IMR-90 (cell line): ENCODE data around the gene WDR74. TPM values are rescaled to one million over a fixed set of nuclear protein-coding genes. Genes with fewer than 3 reads are reported as not detected.
A peak's percentile ranks its signal among the peaks of the same experiment; 100 is the strongest.

ENCODE experiments used
- ATAC-seq: fragments of 200-7000 bp; cut with Tn5 transposase; 2 replicates; pipeline ENCODE4 v1.9.1; 2020; ENCODE audit warnings: low read depth, mild to moderate bottlenecking, moderate library complexity
- BruUV-seq: library from RNA; stranded (reverse); fragments of 400-500 nt; replicated peaks from 2 replicates; lab custom pipeline; 2021; lab: Mats Ljungman, UMichigan
- CTCF ChIA-PET: fragments of 300-600 bp; formaldehyde crosslinking; extraction: SDS; loops from one replicate; lab custom pipeline; 2021; ENCODE audit warnings: antibody characterized with exemption; lab: Yijun Ruan, JAX
- POLR2A ChIA-PET: fragments of 300-600 bp; sonication (Branson Sonifier 250); formaldehyde crosslinking; loops from one replicate; lab custom pipeline; 2022; ENCODE audit warnings: antibody characterized with exemption; ENCODE audit not compliant: unreplicated experiment; lab: Charles Lee
- DNase-seq: peaks from one replicate; pipeline ENCODE4 v3.0.0; 2013
- H2AFZ ChIP-seq: replicated peaks from 2 replicates; pipeline ENCODE3; 2013; ENCODE audit warnings: low read length, mild to moderate bottlenecking; ENCODE audit not compliant: poor library complexity
- H2AK5ac ChIP-seq: 2 replicates; pipeline ENCODE4 v1.6.1; 2013; ENCODE audit warnings: low read depth, low read length, inconsistent platforms
- H2AK9ac ChIP-seq: replicated peaks from 2 replicates; pipeline ENCODE3; 2013; ENCODE audit warnings: mild to moderate bottlenecking, low read depth, low read length, moderate library complexity; ENCODE audit not compliant: poor library complexity
- H2BK120ac ChIP-seq: 2 replicates; pipeline ENCODE4 v1.6.1; 2013; ENCODE audit warnings: low read depth, low read length, inconsistent platforms
- H2BK15ac ChIP-seq: 3 replicates; pipeline ENCODE4 v1.6.1; 2013; ENCODE audit warnings: low read depth, low read length, inconsistent platforms
- H2BK20ac ChIP-seq: 2 replicates; pipeline ENCODE4 v1.6.1; 2013; ENCODE audit warnings: low read depth, mild to moderate bottlenecking, inconsistent platforms, low read length, moderate library complexity
- H2BK5ac ChIP-seq: 2 replicates; pipeline ENCODE4 v1.6.1; 2013; ENCODE audit warnings: mild to moderate bottlenecking, low read depth, low read length, inconsistent platforms; ENCODE audit not compliant: poor library complexity, severe bottlenecking
- H3K14ac ChIP-seq: replicated peaks from 2 replicates; pipeline ENCODE4 v1.6.1; 2013; ENCODE audit warnings: low read depth, low read length, inconsistent platforms
- H3K18ac ChIP-seq: 2 replicates; pipeline ENCODE4 v1.6.1; 2013; ENCODE audit warnings: low read depth, low read length, control low read depth
- H3K23ac ChIP-seq: 2 replicates; pipeline ENCODE4 v1.6.1; 2013; ENCODE audit warnings: low read depth, low read length, inconsistent platforms
- H3K27ac ChIP-seq: 2 replicates; pipeline ENCODE4 v1.5.1; 2013; ENCODE audit warnings: mild to moderate bottlenecking, control low read depth, low read length; ENCODE audit not compliant: insufficient read depth
- H3K27me3 ChIP-seq: 2 replicates; pipeline ENCODE4 v1.6.1; 2013; ENCODE audit warnings: low read length; ENCODE audit not compliant: control insufficient read depth, insufficient read depth
- H3K36me3 ChIP-seq: 2 replicates; pipeline ENCODE4 v1.6.1; 2013; ENCODE audit warnings: low read length, mixed read lengths; ENCODE audit not compliant: control insufficient read depth, insufficient read depth
- H3K4ac ChIP-seq: 2 replicates; pipeline ENCODE4 v1.6.1; 2013; ENCODE audit warnings: low read depth, low read length, inconsistent platforms
- H3K4me1 ChIP-seq: 2 replicates; pipeline ENCODE4 v1.6.1; 2013; ENCODE audit warnings: low read length, mixed read lengths; ENCODE audit not compliant: control insufficient read depth, insufficient read depth
- H3K4me2 ChIP-seq: 2 replicates; pipeline ENCODE4 v1.6.1; 2013; ENCODE audit warnings: low read depth, mild to moderate bottlenecking, control low read depth, low read length, moderate library complexity
- H3K4me3 ChIP-seq: 2 replicates; pipeline ENCODE4 v1.5.1; 2013; ENCODE audit warnings: low read depth, mild to moderate bottlenecking, control low read depth, low read length, moderate library complexity; ENCODE audit not compliant: insufficient read depth
- H3K56ac ChIP-seq: 2 replicates; pipeline ENCODE4 v1.6.1; 2013; ENCODE audit warnings: low read length, inconsistent platforms; ENCODE audit not compliant: insufficient read depth; ENCODE audit errors: extremely low read depth
- H3K79me1 ChIP-seq, 2 experiments: 2 replicates each; pipeline ENCODE4 v1.6.1; 2013; ENCODE audit warnings: low read length in 2 of 2, inconsistent platforms in 1 of 2, low read depth in 1 of 2
- H3K9ac ChIP-seq: 2 replicates; pipeline ENCODE4 v1.6.1; 2013; ENCODE audit warnings: low read depth, low read length, control low read depth
- H3K9me1 ChIP-seq: 2 replicates; pipeline ENCODE4 v1.6.1; 2013; ENCODE audit warnings: low read length, inconsistent platforms; ENCODE audit not compliant: insufficient read depth
- H3K9me3 ChIP-seq: 2 replicates; pipeline ENCODE4 v1.6.1; 2013; ENCODE audit warnings: low read length; ENCODE audit not compliant: control insufficient read depth, insufficient read depth
- H4K20me1 ChIP-seq: 2 replicates; pipeline ENCODE4 v1.6.1; 2013; ENCODE audit warnings: low read length, inconsistent platforms; ENCODE audit not compliant: insufficient read depth
- H4K5ac ChIP-seq: 2 replicates; pipeline ENCODE4 v1.6.1; 2013; ENCODE audit warnings: mild to moderate bottlenecking, low read depth, low read length, control low read depth
- H4K8ac ChIP-seq, 2 experiments: 2 replicates each; pipeline ENCODE4 v1.6.1; 2013; ENCODE audit warnings: low read depth in 2 of 2, low read length in 2 of 2, control low read depth in 1 of 2, inconsistent platforms in 1 of 2
- H4K91ac ChIP-seq: 2 replicates; pipeline ENCODE4 v1.6.1; 2013; ENCODE audit warnings: low read depth, low read length, inconsistent platforms; ENCODE audit not compliant: insufficient read depth
- BHLHE40 ChIP-seq: fragments of 150-350 bp; IDR thresholded peaks from 2 replicates; pipeline ENCODE4 v1.6.1; 2016; ENCODE audit warnings: mild to moderate bottlenecking, low read depth, low read length
- CEBPB ChIP-seq: IDR thresholded peaks from 2 replicates; pipeline ENCODE4 v1.6.1; 2012; ENCODE audit warnings: low read depth, low read length, improper control_type of control experiment
- CHD1 ChIP-seq: IDR thresholded peaks from 2 replicates; pipeline ENCODE4 v1.6.1; 2012; ENCODE audit warnings: low read depth, low read length, improper control_type of control experiment
- CTCF ChIP-seq: conservative IDR thresholded peaks from 2 replicates; pipeline ENCODE4 v1.5.1; 2012; ENCODE audit warnings: mild to moderate bottlenecking, low read depth, low read length, improper control_type of control experiment
- ELK1 ChIP-seq: fragments of 150-350 bp; IDR thresholded peaks from 2 replicates; pipeline ENCODE4 v1.6.1; 2016; ENCODE audit warnings: low read depth, mild to moderate bottlenecking, low read length, moderate library complexity, borderline replicate concordance
- FOS ChIP-seq: fragments of 150-350 bp; IDR thresholded peaks from 2 replicates; pipeline ENCODE4 v1.6.1; 2016; ENCODE audit warnings: low read depth, low read length
- MAFK ChIP-seq: IDR thresholded peaks from 2 replicates; pipeline ENCODE4 v1.6.1; 2012; ENCODE audit warnings: low read depth, low read length, improper control_type of control experiment
- MAZ ChIP-seq: IDR thresholded peaks from 2 replicates; pipeline ENCODE4 v1.6.1; 2012; ENCODE audit warnings: low read depth, mild to moderate bottlenecking, low read length, improper control_type of control experiment, moderate library complexity, borderline replicate concordance
- MXI1 ChIP-seq: IDR thresholded peaks from 2 replicates; pipeline ENCODE4 v1.6.1; 2012; ENCODE audit warnings: low read depth, mild to moderate bottlenecking, low read length, moderate library complexity, borderline replicate concordance
- NFE2L2 ChIP-seq: fragments of 150-350 bp; IDR thresholded peaks from 2 replicates; pipeline ENCODE4 v1.6.1; 2016; ENCODE audit warnings: low read depth, mild to moderate bottlenecking, low read length
- POLR2A ChIP-seq: IDR thresholded peaks from 2 replicates; pipeline ENCODE4 v1.6.1; 2012; ENCODE audit warnings: mild to moderate bottlenecking, low read depth, low read length
- RAD21 ChIP-seq: IDR thresholded peaks from 2 replicates; pipeline ENCODE4 v1.6.1; 2012; ENCODE audit warnings: low read length, improper control_type of control experiment
- RCOR1 ChIP-seq: IDR thresholded peaks from 2 replicates; pipeline ENCODE4 v1.6.1; 2012; ENCODE audit warnings: mild to moderate bottlenecking, low read length, improper control_type of control experiment; ENCODE audit not compliant: insufficient replicate concordance
- RFX5 ChIP-seq: IDR thresholded peaks from 2 replicates; pipeline ENCODE4 v1.8.0; 2012; ENCODE audit warnings: low read depth, mild to moderate bottlenecking, low read length, moderate library complexity
- SMC3 ChIP-seq: fragments of 150-350 bp; IDR thresholded peaks from 2 replicates; pipeline ENCODE4 v1.6.1; 2016; ENCODE audit warnings: low read depth, mild to moderate bottlenecking, antibody characterized with exemption, low read length, moderate library complexity
- USF2 ChIP-seq: fragments of 150-350 bp; IDR thresholded peaks from 2 replicates; pipeline ENCODE4 v1.6.1; 2017; ENCODE audit warnings: mild to moderate bottlenecking, antibody characterized with exemption, low read length, low read depth
- dilution Hi-C: fragments of 300-500 bp; cut with HindIII; formaldehyde crosslinking; loops from one replicate; pipeline ENCODE4 v1.14.3; 2018; ENCODE audit warnings: low sequenced_read_pairs; ENCODE audit not compliant: unreplicated experiment
- in situ Hi-C: fragments of 300-500 bp; cut with MboI; formaldehyde crosslinking; loops from 3 replicates; pipeline ENCODE4 v1.14.3; 2019; ENCODE audit warnings: low sequenced_read_pairs, inconsistent platforms, mixed read lengths
- intact Hi-C: fragments of 100-400 bp; cut with micrococcal nuclease; formaldehyde crosslinking; loops from 2 replicates; pipeline ENCODE4 v1.10.0; 2022
- polyA plus RNA-seq, 3 experiments: library from polyadenylated mRNA; depleted of rRNA; stranded (reverse); fragments of >200 nt; gene quantifications; 2 replicates each; pipeline ENCODE4 v1.2.3, GENCODE V29; 2012; ENCODE audit warnings: low replicate concordance in 1 of 3
- total RNA-seq: library from RNA; depleted of rRNA; stranded (reverse); fragments of >200 nt; gene quantifications from 2 replicates; pipeline ENCODE4 v1.2.3, GENCODE V29; 2012

The WDR74 gene
- total and polyA plus RNA-seq, 2 of the 4 experiments (the other 2 are of a cell fraction) = 38.4 to 44.3 TPM

GRCh38 chr11:62852523-62853188 lies 13.3 kb upstream of the WDR74 start:
- TF ChIP-seq RFX5 (no peak), USF2 (no peak), RCOR1 (no peak), MAFK (no peak), CHD1 (no peak), ELK1 (no peak), CEBPB (no peak), FOS (no peak), MAZ (no peak), BHLHE40 (no peak), CTCF (no peak), POLR2A (no peak), MXI1 (no peak), SMC3 (no peak), RAD21 (no peak), NFE2L2 (no peak)
- Histone ChIP-seq H3K27me3 (no peaks in the 10 kb centered on the region), H4K5ac (no peak overlapping the region), H2AK5ac (no peak overlapping the region), H3K18ac (no peak overlapping the region), H3K9me3 (no peaks in the 10 kb centered on the region), H3K27ac (no peak overlapping the region), H3K4me3 (no peak overlapping the region), H4K91ac (no peak overlapping the region), H2BK20ac (no peak overlapping the region), H2BK15ac (no peak overlapping the region), H3K9ac (no peak overlapping the region), H2AFZ (no peak overlapping the region), H3K56ac (no peak overlapping the region), H2BK120ac (no peak overlapping the region), H4K20me1 (peaks cover 42% of the 10 kb centered on the region), H3K4me1 (peaks cover 2% of the 10 kb centered on the region; the same call in 1 of the 2 replicates), H3K4ac (no peak overlapping the region), H3K36me3 (peaks cover 30% of the 10 kb centered on the region), H3K14ac (no peak overlapping the region), H3K9me1 (0 out of 2 replicates have a peak, but pooled peaks cover 4% of the 10 kb centered on the region), H2BK5ac (no peak overlapping the region), H3K79me1 (peaks cover 20 to 50% of the 10 kb centered on the region in 2 experiments), H4K8ac (no peak overlapping the region), H3K4me2 (no peak overlapping the region), H2AK9ac (no peak overlapping the region), H3K23ac (0 out of 2 replicates have a peak overlapping the region, but pooled peaks have one; percentile 70)
- dilution Hi-C loops (no loop called here), intact Hi-C loops (no loop called here), in situ Hi-C loops (loop anchor here (25.0 kb wide), 1 partner anchor 465 kb away; no protein-coding TSS in a partner anchor)
- no TSS peak for BruUV-seq
- ATAC-seq (no peak), DNase-seq (no peak)
- ChIA-PET POLR2A (no interaction called here), CTCF (no interaction called here)
